Vagina (tissue), 2 donors: ENCODE measurements around the gene WDSUB1.

Experiments
- POLR2A ChIP-seq, 2 donors: fragments of 450-650 bp; IDR thresholded peaks; one replicate each; pipeline ENCODE4 v1.6.1; 2017; ENCODE audit warnings: antibody characterized with exemption in 2 of 2, mild to moderate bottlenecking in 2 of 2, moderate library complexity in 2 of 2
- POLR2AphosphoS5 ChIP-seq, 2 donors: sonication (generic); formaldehyde crosslinking; IDR thresholded peaks; one replicate each; pipeline ENCODE4 v1.9.0; 2017; ENCODE audit warnings: antibody characterized with exemption in 2 of 2, mild to moderate bottlenecking in 2 of 2, low read depth in 1 of 2; ENCODE audit not compliant: insufficient read depth in 1 of 2

GRCh38 chr2:159201360-159202063, 85.0 kb downstream of the WDSUB1 start:
- no peak for TF ChIP-seq POLR2A (IDR thresholded peaks at IDR 0.05)
- TF ChIP-seq POLR2AphosphoS5 (IDR thresholded peaks at IDR 0.05; ENCODE audit: insufficient read depth in 1 of 2, low read depth in 1 of 2): no peak
